OCI-LY1 (cell line): ENCODE data around the gene SPOCK2.

ENCODE experiments used
- H2AFZ ChIP-seq: fragments of 200-600 bp; sonication (generic), shearing (Covaris generic); 2 replicates; pipeline ENCODE4 v1.6.0; 2014; ENCODE audit warnings: antibody characterized with exemption, mild to moderate bottlenecking, low read length
- H3F3A ChIP-seq: fragments of 200-600 bp; sonication (generic), shearing (Covaris generic); 2 replicates; pipeline ENCODE4 v1.6.0; 2014; ENCODE audit warnings: mild to moderate bottlenecking, antibody characterized with exemption, low read length, moderate library complexity; ENCODE audit not compliant: insufficient read depth
- H3K27ac ChIP-seq: fragments of 200-600 bp; sonication (generic); 2 replicates; pipeline ENCODE4 v1.5.1; 2014; ENCODE audit warnings: low read length, mixed run types, mild to moderate bottlenecking, low read depth; ENCODE audit not compliant: poor library complexity, severe bottlenecking
- H3K27me3 ChIP-seq: fragments of 200-600 bp; sonication (generic); 2 replicates; pipeline ENCODE4 v1.6.0; 2014; ENCODE audit warnings: antibody characterized with exemption, mild to moderate bottlenecking, low read length, moderate library complexity; ENCODE audit not compliant: insufficient read depth
- H3K36me3 ChIP-seq: fragments of 200-600 bp; sonication (generic); 2 replicates; pipeline ENCODE4 v1.6.1; 2014; ENCODE audit warnings: mild to moderate bottlenecking, antibody characterized with exemption, low read length, moderate library complexity, mixed read lengths; ENCODE audit not compliant: insufficient read depth
- H3K4me1 ChIP-seq: fragments of 200-600 bp; sonication (generic); 2 replicates; pipeline ENCODE4 v1.5.1; 2014; ENCODE audit warnings: mild to moderate bottlenecking, low read length, moderate library complexity; ENCODE audit not compliant: insufficient read depth, severe bottlenecking
- H3K4me2 ChIP-seq: fragments of 200-600 bp; sonication (generic), shearing (Covaris generic); 2 replicates; pipeline ENCODE4 v1.6.1; 2014; ENCODE audit warnings: low read length
- H3K4me3 ChIP-seq: fragments of 200-600 bp; sonication (generic); 2 replicates; pipeline ENCODE4 v1.5.1; 2014; ENCODE audit warnings: low read length, low read depth, mild to moderate bottlenecking, mixed read lengths; ENCODE audit not compliant: poor library complexity, severe bottlenecking
- H3K79me2 ChIP-seq: fragments of 200-600 bp; shearing (Covaris generic); 2 replicates; pipeline ENCODE4 v1.6.1; 2016; ENCODE audit warnings: mixed run types, low read length, mixed read lengths; ENCODE audit not compliant: insufficient read depth
- H3K9ac ChIP-seq: fragments of 200-600 bp; sonication (generic), shearing (Covaris generic); 2 replicates; pipeline ENCODE4 v1.6.1; 2014; ENCODE audit warnings: mild to moderate bottlenecking, low read length, mixed read lengths
- H3K9me2 ChIP-seq: fragments of 200-600 bp; sonication (generic), shearing (Covaris generic); 2 replicates; pipeline ENCODE4 v1.6.1; 2014; ENCODE audit warnings: low read depth, mild to moderate bottlenecking, low read length, mixed read lengths
- H3K9me3 ChIP-seq: fragments of 200-600 bp; shearing (Covaris generic); 2 replicates; pipeline ENCODE4 v1.6.1; 2014; ENCODE audit warnings: low read length, mixed read lengths
- H4K20me1 ChIP-seq: fragments of 200-600 bp; sonication (generic), shearing (Covaris generic); 2 replicates; pipeline ENCODE4 v1.6.0; 2016; ENCODE audit warnings: mild to moderate bottlenecking, low read length; ENCODE audit not compliant: insufficient read depth
- CTCF ChIP-seq: fragments of 200-600 bp; sonication (generic), shearing (Covaris generic); IDR thresholded peaks from 2 replicates; pipeline ENCODE4 v1.5.1; 2017; ENCODE audit warnings: mild to moderate bottlenecking, antibody characterized with exemption, low read length, moderate library complexity, mixed read lengths
- EZH2 ChIP-seq: fragments of 200-600 bp; sonication (generic), shearing (Covaris generic); IDR thresholded peaks from 2 replicates; pipeline ENCODE4 v1.8.0; 2017; ENCODE audit warnings: borderline replicate concordance, mixed run types, mild to moderate bottlenecking, antibody characterized with exemption, low read length, moderate library complexity, mixed read lengths

Gene SPOCK2

GRCh38 chr10:72106896-72107295 lies 18.5 kb upstream of the SPOCK2 start:
- Histone ChIP-seq H2AFZ (no peak overlapping the region), H3K4me1 (peaks cover 12% of the 10 kb centered on the region), H3K27ac (no peak overlapping the region), H3F3A (no peaks in the 10 kb centered on the region), H4K20me1 (no peaks in the 10 kb centered on the region), H3K9me3 (no peaks in the 10 kb centered on the region), H3K79me2 (no peaks in the 10 kb centered on the region), H3K27me3 (no peaks in the 10 kb centered on the region), H3K36me3 (peaks cover 7% of the 10 kb centered on the region; the same call in 1 of the 2 replicates), H3K9me2 (no peaks in the 10 kb centered on the region), H3K4me3 (no peak overlapping the region), H3K9ac (no peak overlapping the region), H3K4me2 (no peak overlapping the region)
- no peak for TF ChIP-seq EZH2
- no peak for TF ChIP-seq CTCF

- Histone ChIP-seq H3F3A (no peaks in the 10 kb centered on the region), H3K27me3 (no peaks in the 10 kb centered on the region), H3K36me3 (peaks cover 7% of the 10 kb centered on the region), H3K9me3 (no peaks in the 10 kb centered on the region), H3K9ac (no peak overlapping the region), H2AFZ (no peak overlapping the region), H3K4me3 (no peak overlapping the region), H4K20me1 (no peaks in the 10 kb centered on the region), H3K79me2 (no peaks in the 10 kb centered on the region), H3K4me2 (no peak overlapping the region), H3K9me2 (no peaks in the 10 kb centered on the region), H3K27ac (no peak overlapping the region), H3K4me1 (peaks cover 12% of the 10 kb centered on the region)
- TF ChIP-seq CTCF (no peak), EZH2 (no peak)
Measured at GRCh38 chr10:72106154-72106849, 18.0 kb upstream of the SPOCK2 start.

GRCh38 chr10:72105710-72106109 lies 17.4 kb upstream of the SPOCK2 start:
- H3K9ac ChIP-seq = no peak overlapping the region
- no peaks in the 10 kb centered on the region for H3F3A ChIP-seq
- no peak overlapping the region for H3K4me3 ChIP-seq
- H3K27ac ChIP-seq = no peak overlapping the region
- no peaks in the 10 kb centered on the region for H3K27me3 ChIP-seq
- no peak overlapping the region for H3K4me2 ChIP-seq
- H2AFZ ChIP-seq = no peak overlapping the region
- peaks cover 12% of the 10 kb centered on the region for H3K4me1 ChIP-seq
- H3K36me3 ChIP-seq = peaks cover 7% of the 10 kb centered on the region
- H3K9me2 ChIP-seq = no peaks in the 10 kb centered on the region
- no peaks in the 10 kb centered on the region for H4K20me1 ChIP-seq
- H3K9me3 ChIP-seq = no peaks in the 10 kb centered on the region
- H3K79me2 ChIP-seq = no peaks in the 10 kb centered on the region
- no peak for TF ChIP-seq EZH2

GRCh38 chr10:72105098-72105475 lies 16.7 kb upstream of the SPOCK2 start:
- H4K20me1 ChIP-seq = no peaks in the 10 kb centered on the region
- no peak for TF ChIP-seq EZH2
- TF ChIP-seq CTCF = no peak
- H3K9me3 ChIP-seq = no peaks in the 10 kb centered on the region
- H3K9me2 ChIP-seq = no peaks in the 10 kb centered on the region
- no peak overlapping the region for H3K4me2 ChIP-seq
- peaks cover 12% of the 10 kb centered on the region for H3K4me1 ChIP-seq
- H3K36me3 ChIP-seq = peaks cover 7% of the 10 kb centered on the region
- H2AFZ ChIP-seq = no peak overlapping the region
- H3F3A ChIP-seq = no peaks in the 10 kb centered on the region
- no peaks in the 10 kb centered on the region for H3K27me3 ChIP-seq
- H3K79me2 ChIP-seq = no peaks in the 10 kb centered on the region
- H3K9ac ChIP-seq = no peak overlapping the region
- no peak overlapping the region for H3K27ac ChIP-seq
- H3K4me3 ChIP-seq = no peak overlapping the region
